Prostate gland (tissue), 2 donors: ENCODE results near the gene TRMT6. TPM values are rescaled to one million over a fixed set of nuclear protein-coding genes. Genes with fewer than 3 reads are reported as not detected.

Experiments used
- DNase-seq: peaks from one replicate; pipeline ENCODE4 v3.0.0-alpha.2; 2019; ENCODE audit warnings: low spot score
- H3K27ac ChIP-seq, 2 donors: fragments of 200-600 bp; sonication (generic); 2 replicates each; pipeline ENCODE4 v1.5.1; 2017 to 2019
- H3K27me3 ChIP-seq: fragments of 200-600 bp; sonication (generic); replicated peaks from 2 replicates; pipeline ENCODE4 v1.5.1; 2019; ENCODE audit not compliant: insufficient read depth
- H3K36me3 ChIP-seq, 2 donors: fragments of 200-600 bp; sonication (generic); 1 replicate in 1 of 2; 2 replicates in 1 of 2; pipeline versions ENCODE4 v1.5.1 to v1.8.1; 2017 to 2019
- H3K4me1 ChIP-seq: fragments of 200-600 bp; sonication (generic); replicated peaks from 2 replicates; pipeline ENCODE4 v1.5.1; 2019
- H3K4me3 ChIP-seq, 2 donors: fragments of 200-600 bp; sonication (generic); 2 replicates each; pipeline ENCODE4 v1.5.1; 2017 to 2019
- H3K9me3 ChIP-seq: fragments of 200-600 bp; sonication (generic); 2 replicates; pipeline ENCODE4 v1.5.1; 2017
- POLR2A ChIP-seq: fragments of 450-650 bp; IDR thresholded peaks from one replicate; pipeline ENCODE4 v1.6.1; 2016; ENCODE audit warnings: antibody characterized with exemption, mild to moderate bottlenecking
- POLR2AphosphoS5 ChIP-seq: sonication (generic); formaldehyde crosslinking; IDR thresholded peaks from one replicate; pipeline ENCODE4 v1.6.1; 2017; ENCODE audit warnings: antibody characterized with exemption
- WGBS: methylation state at CpG from one replicate; pipeline ENCODE4 v1.1.5; 2018; 5-methylcytosine and 5-hydroxymethylcytosine counted together
- intact Hi-C: fragments of 100-400 bp; cut with DNase I; formaldehyde crosslinking; loops from one replicate; pipeline ENCODE4 v1.14.2; 2022
- total RNA-seq, 2 donors: library from RNA; depleted of rRNA; stranded (reverse); fragments of >200 nt; gene quantifications; one replicate each; pipeline ENCODE4 v1.1.0, GENCODE V29; 2016
- TF ChIP-seq, protein P1 (sequence below), 4 experiments: fragments of 200-600 bp in 2 of 4; fragments of 450-650 bp in 2 of 4; sonication (generic) in 2 of 4; IDR thresholded peaks; 1 replicate in 3 of 4; 2 replicates in 1 of 4; pipeline ENCODE4 v1.5.1; 2016 to 2019; ENCODE audit warnings: antibody characterized with exemption in 4 of 4, mild to moderate bottlenecking in 2 of 4, moderate library complexity in 2 of 4

TRMT6 gene
- total RNA-seq, 2 donors from 2014 or later: 8.3 to 14.8 TPM

DNA sequence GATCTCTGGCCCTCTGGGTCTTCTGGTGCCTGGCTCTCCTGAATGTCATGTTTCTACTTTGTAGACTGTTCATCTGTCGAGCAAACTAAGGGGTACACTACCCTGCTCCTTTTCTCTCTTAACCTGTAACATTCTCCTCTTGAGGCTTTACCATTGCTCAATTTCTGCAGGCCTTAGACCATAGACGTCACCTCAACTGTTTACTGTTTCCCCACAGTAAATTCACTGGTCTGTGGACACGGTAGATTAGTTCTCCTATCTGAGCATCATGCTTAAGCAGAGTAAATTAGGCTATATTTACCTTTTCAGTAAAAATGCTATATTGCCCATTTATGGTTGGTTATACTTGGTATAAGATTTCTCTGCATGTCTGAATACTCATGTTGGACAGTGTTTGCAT is 40.6 kb upstream of the TRMT6 start:
- Histone ChIP-seq H3K4me1 (no peaks in the 10 kb centered on the region), H3K36me3 (no peaks in the 10 kb centered on the region), H3K4me3 (no peak overlapping the region), H3K27me3 (no peaks in the 10 kb centered on the region), H3K27ac (peak overlapping the region in 1 of 2 donors; percentile 48), H3K9me3 (no peaks in the 10 kb centered on the region)
- 60% methylated on average over 3 of the region's 3 CpGs for WGBS
- TF ChIP-seq, protein P1, sequence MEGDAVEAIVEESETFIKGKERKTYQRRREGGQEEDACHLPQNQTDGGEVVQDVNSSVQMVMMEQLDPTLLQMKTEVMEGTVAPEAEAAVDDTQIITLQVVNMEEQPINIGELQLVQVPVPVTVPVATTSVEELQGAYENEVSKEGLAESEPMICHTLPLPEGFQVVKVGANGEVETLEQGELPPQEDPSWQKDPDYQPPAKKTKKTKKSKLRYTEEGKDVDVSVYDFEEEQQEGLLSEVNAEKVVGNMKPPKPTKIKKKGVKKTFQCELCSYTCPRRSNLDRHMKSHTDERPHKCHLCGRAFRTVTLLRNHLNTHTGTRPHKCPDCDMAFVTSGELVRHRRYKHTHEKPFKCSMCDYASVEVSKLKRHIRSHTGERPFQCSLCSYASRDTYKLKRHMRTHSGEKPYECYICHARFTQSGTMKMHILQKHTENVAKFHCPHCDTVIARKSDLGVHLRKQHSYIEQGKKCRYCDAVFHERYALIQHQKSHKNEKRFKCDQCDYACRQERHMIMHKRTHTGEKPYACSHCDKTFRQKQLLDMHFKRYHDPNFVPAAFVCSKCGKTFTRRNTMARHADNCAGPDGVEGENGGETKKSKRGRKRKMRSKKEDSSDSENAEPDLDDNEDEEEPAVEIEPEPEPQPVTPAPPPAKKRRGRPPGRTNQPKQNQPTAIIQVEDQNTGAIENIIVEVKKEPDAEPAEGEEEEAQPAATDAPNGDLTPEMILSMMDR (IDR thresholded peaks at IDR 0.05): no peak
- no peak for TF ChIP-seq POLR2AphosphoS5
- no peak for TF ChIP-seq POLR2A
- intact Hi-C loops: no loop called here
- DNase-seq: no peak

DNA sequence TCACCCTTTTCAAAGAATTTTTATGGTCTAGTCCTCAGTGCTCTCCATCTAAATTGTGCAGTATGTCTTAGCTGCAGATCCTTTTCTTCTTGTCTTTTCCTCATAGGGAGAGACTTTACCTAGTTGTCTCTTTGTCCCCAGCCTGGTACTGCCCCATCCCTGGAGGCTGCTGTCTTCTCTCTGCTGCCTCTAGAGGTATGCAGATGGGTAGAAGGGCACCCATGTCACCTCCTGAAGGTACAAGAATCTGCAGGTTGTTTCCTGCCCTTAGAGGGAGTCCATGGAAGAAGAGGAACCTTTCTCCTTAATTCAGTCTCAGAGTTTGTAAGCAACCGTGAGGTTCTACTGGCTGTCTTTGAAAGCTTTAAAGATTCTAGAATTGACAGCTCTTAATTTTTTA is 39.2 kb upstream of the TRMT6 start:
- H3K9me3 ChIP-seq: no peaks in the 10 kb centered on the region
- H3K27me3 ChIP-seq: no peaks in the 10 kb centered on the region
- WGBS: 93% methylated on average over 1 of the region's 1 CpG
- TF ChIP-seq POLR2A (no peak), POLR2AphosphoS5 (no peak)
- TF ChIP-seq, protein P1 (IDR thresholded peaks at IDR 0.05): no peak
- no peaks in the 10 kb centered on the region for H3K36me3 ChIP-seq
- no peak overlapping the region for H3K4me3 ChIP-seq
- H3K4me1 ChIP-seq: no peaks in the 10 kb centered on the region
- no peak overlapping the region for H3K27ac ChIP-seq
- intact Hi-C loops: no loop called here
- DNase-seq: no peak

GRCh38 chr20:5987383-5987782 is 37.0 kb upstream of the TRMT6 start:
- no peaks in the 10 kb centered on the region for H3K36me3 ChIP-seq
- intact Hi-C loops: no loop called here

GRCh38 chr20:5980720-5981538 is 30.6 kb upstream of the TRMT6 start:
- no peak overlapping the region for H3K4me3 ChIP-seq
- no peaks in the 10 kb centered on the region for H3K36me3 ChIP-seq
- WGBS: 87% methylated on average over 5 of the region's 5 CpGs
- H3K27me3 ChIP-seq: no peaks in the 10 kb centered on the region
- TF ChIP-seq, protein P1 (IDR thresholded peaks at IDR 0.05): no peak
- TF ChIP-seq POLR2A (no peak), POLR2AphosphoS5 (no peak)
- peaks cover 9% of the 10 kb centered on the region for H3K4me1 ChIP-seq
- DNase-seq: no peak
- intact Hi-C loops: no loop called here
- H3K9me3 ChIP-seq: no peaks in the 10 kb centered on the region
- H3K27ac ChIP-seq: no peak overlapping the region

More at GRCh38 chr20:5987383-5987782, 37.0 kb upstream of the TRMT6 start:
- TF ChIP-seq POLR2AphosphoS5: no peak
- TF ChIP-seq POLR2A: no peak
- TF ChIP-seq, protein P1 (IDR thresholded peaks at IDR 0.05): no peak
- Histone ChIP-seq H3K27ac (no peak overlapping the region), H3K4me1 (no peaks in the 10 kb centered on the region), H3K27me3 (no peaks in the 10 kb centered on the region), H3K4me3 (no peak overlapping the region), H3K9me3 (no peaks in the 10 kb centered on the region)
- no peak for DNase-seq
- WGBS: 95% methylated on average over 2 of the region's 2 CpGs

DNA sequence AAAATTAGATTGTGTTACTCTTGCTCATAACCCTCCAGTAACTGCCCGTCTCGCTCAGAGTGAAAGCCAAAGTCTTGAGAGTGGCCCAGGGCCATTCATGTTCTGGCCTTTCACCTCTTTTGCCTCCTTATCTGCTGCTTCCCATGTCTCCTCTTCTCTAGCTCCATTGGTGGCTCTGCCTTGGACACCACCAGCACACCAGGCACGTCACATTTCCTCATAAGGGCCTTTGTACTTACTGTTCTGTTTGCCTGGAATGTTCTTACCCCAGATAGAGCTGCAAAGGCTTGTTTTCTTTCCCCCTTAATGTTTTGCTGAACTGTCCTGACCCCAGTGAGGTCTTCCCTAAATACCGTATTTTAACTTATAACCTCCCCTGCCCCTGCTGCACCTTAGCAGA is 29.5 kb upstream of the TRMT6 start:
- WGBS: 91% methylated on average over 4 of the region's 4 CpGs
- Histone ChIP-seq H3K4me3 (no peak overlapping the region), H3K9me3 (no peaks in the 10 kb centered on the region), H3K27me3 (no peaks in the 10 kb centered on the region), H3K27ac (no peak overlapping the region), H3K4me1 (peaks cover 9% of the 10 kb centered on the region), H3K36me3 (no peaks in the 10 kb centered on the region)
- DNase-seq: no peak
- TF ChIP-seq POLR2AphosphoS5: no peak
- TF ChIP-seq, protein P1 (IDR thresholded peaks at IDR 0.05): no peak
- intact Hi-C loops: no loop called here
